Measurements from ENCODE around the gene NR4A1.

- TF ChIP-seq ZBTB33 (IDR thresholded peaks at IDR 0.05; ENCODE audit: borderline replicate concordance, low read depth) (no peak), PBX3 (IDR thresholded peaks at IDR 0.05) (no peak), REST (IDR thresholded peaks at IDR 0.05; ENCODE audit: low read depth, low read length) (no peak), TEAD4 (IDR thresholded peaks at IDR 0.05; ENCODE audit: borderline replicate concordance, insufficient read depth) (no peak), SIN3A (IDR thresholded peaks at IDR 0.05; ENCODE audit: borderline replicate concordance, low read depth, low read length) (no peak), FOXJ3 (CRISPR knock-in tag; IDR thresholded peaks at IDR 0.05) (no peak), GATA2 (CRISPR knock-in tag; IDR thresholded peaks at IDR 0.05) (no peak), CTCF (IDR thresholded peaks at IDR 0.05) (no peak), TCF12 (IDR thresholded peaks at IDR 0.05) (no peak), JUND (IDR thresholded peaks at IDR 0.05) (no peak), POLR2AphosphoS5 (IDR thresholded peaks at IDR 0.05; ENCODE audit: low read depth, low read length) (no peak)
Measured at GRCh38 chr12:52022841-52023181, 28.4 kb upstream of the NR4A1 start.

Measured in SK-N-SH (cell line).